Neural progenitor cell (in vitro differentiated cells): Measurements from ENCODE around the gene MT1M.
"Not testable (repeated sequence)": the region's sequence is repeated elsewhere in the genome, so short reads cannot be mapped to it uniquely, and the experiment has no call there.

ENCODE experiments used
- CTCF ChIP-seq: fragments of 200-600 bp; sonication (generic); IDR thresholded peaks from 2 replicates; pipeline ENCODE4 v1.5.1; 2017; ENCODE audit warnings: antibody characterized with exemption, mild to moderate bottlenecking
- EZH2 ChIP-seq: fragments of 200-600 bp; sonication (generic); IDR thresholded peaks from 2 replicates; pipeline ENCODE4 v1.6.1; 2017; ENCODE audit warnings: antibody characterized with exemption, mild to moderate bottlenecking, moderate library complexity

GRCh38 chr16:56665286-56666261 lies 33.1 kb downstream of the MT1M start:
- not testable (repeated sequence) for TF ChIP-seq CTCF, EZH2
